ENCODE results near the gene CDC34. TPM values are rescaled to one million over a fixed set of nuclear protein-coding genes. Genes with fewer than 3 reads are reported as not detected.
A peak's percentile ranks its signal among the peaks of the same experiment; 100 is the strongest.

Gene CDC34
- total and polyA plus RNA-seq, 9 of the 15 experiments (the other 6 are each of a cell fraction or from before 2014, with no cell fraction given), result 0.80 to 203 (median 65.5) TPM

DNA sequence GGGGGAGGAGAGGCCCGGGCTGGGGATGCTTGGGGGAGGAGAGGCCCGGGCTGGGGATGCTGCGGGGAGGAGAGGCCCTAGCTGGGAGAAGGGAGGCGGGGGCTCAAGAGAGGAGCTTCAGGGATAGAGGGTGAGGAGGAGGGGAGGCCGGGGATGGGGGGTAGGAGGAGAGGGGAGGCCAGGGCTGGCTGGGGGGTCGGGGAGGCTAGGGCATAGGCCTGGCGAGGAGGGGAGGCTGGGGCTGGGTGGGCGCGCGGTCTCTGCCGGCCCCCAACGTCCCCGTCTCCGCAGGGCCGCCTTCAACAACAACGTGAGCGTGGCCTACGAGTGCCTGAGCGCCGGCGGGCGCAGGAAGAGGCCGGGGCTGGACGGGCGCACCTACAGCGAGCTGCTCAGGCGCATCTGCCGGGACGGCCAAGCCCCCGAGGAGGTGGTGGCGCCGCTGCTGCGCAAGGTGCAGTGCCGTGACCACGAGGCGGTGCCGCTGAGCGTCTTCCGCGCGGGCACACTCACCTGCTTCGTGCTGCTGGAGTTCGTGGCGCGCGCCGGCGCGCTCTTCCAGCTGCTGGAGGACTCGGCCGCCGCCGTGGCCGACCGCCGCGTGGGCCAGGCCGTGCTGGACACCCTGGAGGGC is 12.8 kb upstream of the CDC34 start:
- ChIA-PET POLR2A (no interaction called here), CTCF (ENCODE audit: low intra/inter-chr PET ratio) (no interaction called here)
- no TSS peak for BruUV-seq (replicated peaks)
- intact Hi-C loops (cut with micrococcal nuclease) (no loop called here), in situ Hi-C loops (cut with MboI) (no loop called here)
- Histone ChIP-seq H2AFZ (ENCODE audit: low read depth, low read length) (no peak overlapping the region), H3K4me2 (ENCODE audit: insufficient read depth, low read length) (no peak overlapping the region), H3K79me2 (ENCODE audit: control insufficient read depth, insufficient read depth, low read length) (peaks cover 3% of the 10 kb centered on the region; the same call in 1 of the 3 replicates), H3K27ac (ENCODE audit: extremely low read depth, low read depth, low read length) (no peak overlapping the region), H4K20me1 (replicated peaks; ENCODE audit: control insufficient read depth, insufficient read depth, low read length) (no peaks in the 10 kb centered on the region), H3K9ac (ENCODE audit: insufficient read depth in 1 of 2, low read depth in 2 of 2, low read length in 2 of 2) (no peak overlapping the region), H3K9me3 (replicated peaks; ENCODE audit: control insufficient read depth, insufficient read depth, low read depth, low read length) (peaks cover 4% of the 10 kb centered on the region; the same call in 1 of the 2 replicates), H3K36me3 (ENCODE audit: control insufficient read depth, insufficient read depth, low read length) (peaks cover 7% of the 10 kb centered on the region; the same call in 1 of the 3 replicates), H3K4me1 (replicated peaks in 1 of 2; ENCODE audit: control insufficient read depth in 2 of 2, insufficient read depth in 2 of 2, low read length in 2 of 2) (peaks cover 8 to 60% of the 10 kb centered on the region in 2 experiments; a peak in 4 of 5 replicates), H3K27me3 (ENCODE audit: control insufficient read depth in 2 of 2, insufficient read depth in 2 of 2, low read length in 2 of 2) (no peaks in the 10 kb centered on the region), H3K4me3 (no peak overlapping the region), H3K9me1 (ENCODE audit: control insufficient read depth, insufficient read depth, low read length) (no peaks in the 10 kb centered on the region)
- DNase-seq (ENCODE audit: extremely low read depth in 1 of 4, low spot score in 3 of 4) (no peak), FAIRE-seq (no peak), ATAC-seq (no peak)
- 93% methylated on average over 9 of the region's 58 CpGs for WGBS (ENCODE audit: insufficient coverage, low coverage, missing lambda C conversion rate)
- TF ChIP-seq NR1H2 (CRISPR knock-in tag; IDR thresholded peaks at IDR 0.05) (no peak), ZHX1 (conservative IDR thresholded peaks at IDR 0.05; ENCODE audit: low read length) (no peak), COPS2 (conservative IDR thresholded peaks at IDR 0.05) (no peak), ZNF561 (CRISPR knock-in tag; conservative IDR thresholded peaks at IDR 0.05) (no peak), ETS2 (tag; IDR thresholded peaks at IDR 0.05; ENCODE audit: borderline replicate concordance, poor library complexity, severe bottlenecking) (no peak), EWSR1 (IDR thresholded peaks at IDR 0.05; ENCODE audit: borderline replicate concordance, low read depth, partially characterized antibody) (no peak)
- TF ChIP-seq, protein P1, sequence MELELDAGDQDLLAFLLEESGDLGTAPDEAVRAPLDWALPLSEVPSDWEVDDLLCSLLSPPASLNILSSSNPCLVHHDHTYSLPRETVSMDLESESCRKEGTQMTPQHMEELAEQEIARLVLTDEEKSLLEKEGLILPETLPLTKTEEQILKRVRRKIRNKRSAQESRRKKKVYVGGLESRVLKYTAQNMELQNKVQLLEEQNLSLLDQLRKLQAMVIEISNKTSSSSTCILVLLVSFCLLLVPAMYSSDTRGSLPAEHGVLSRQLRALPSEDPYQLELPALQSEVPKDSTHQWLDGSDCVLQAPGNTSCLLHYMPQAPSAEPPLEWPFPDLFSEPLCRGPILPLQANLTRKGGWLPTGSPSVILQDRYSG (tag; conservative IDR thresholded peaks at IDR 0.05; ENCODE audit: low read depth), result no peak
- TF ChIP-seq, protein P2, sequence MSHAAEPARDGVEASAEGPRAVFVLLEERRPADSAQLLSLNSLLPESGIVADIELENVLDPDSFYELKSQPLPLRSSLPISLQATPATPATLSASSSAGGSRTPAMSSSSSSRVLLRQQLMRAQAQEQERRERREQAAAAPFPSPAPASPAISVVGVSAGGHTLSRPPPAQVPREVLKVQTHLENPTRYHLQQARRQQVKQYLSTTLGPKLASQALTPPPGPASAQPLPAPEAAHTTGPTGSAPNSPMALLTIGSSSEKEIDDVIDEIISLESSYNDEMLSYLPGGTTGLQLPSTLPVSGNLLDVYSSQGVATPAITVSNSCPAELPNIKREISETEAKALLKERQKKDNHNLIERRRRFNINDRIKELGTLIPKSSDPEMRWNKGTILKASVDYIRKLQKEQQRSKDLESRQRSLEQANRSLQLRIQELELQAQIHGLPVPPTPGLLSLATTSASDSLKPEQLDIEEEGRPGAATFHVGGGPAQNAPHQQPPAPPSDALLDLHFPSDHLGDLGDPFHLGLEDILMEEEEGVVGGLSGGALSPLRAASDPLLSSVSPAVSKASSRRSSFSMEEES (CRISPR knock-in tag; IDR thresholded peaks at IDR 0.05), result no peak
- TF ChIP-seq, protein P3, sequence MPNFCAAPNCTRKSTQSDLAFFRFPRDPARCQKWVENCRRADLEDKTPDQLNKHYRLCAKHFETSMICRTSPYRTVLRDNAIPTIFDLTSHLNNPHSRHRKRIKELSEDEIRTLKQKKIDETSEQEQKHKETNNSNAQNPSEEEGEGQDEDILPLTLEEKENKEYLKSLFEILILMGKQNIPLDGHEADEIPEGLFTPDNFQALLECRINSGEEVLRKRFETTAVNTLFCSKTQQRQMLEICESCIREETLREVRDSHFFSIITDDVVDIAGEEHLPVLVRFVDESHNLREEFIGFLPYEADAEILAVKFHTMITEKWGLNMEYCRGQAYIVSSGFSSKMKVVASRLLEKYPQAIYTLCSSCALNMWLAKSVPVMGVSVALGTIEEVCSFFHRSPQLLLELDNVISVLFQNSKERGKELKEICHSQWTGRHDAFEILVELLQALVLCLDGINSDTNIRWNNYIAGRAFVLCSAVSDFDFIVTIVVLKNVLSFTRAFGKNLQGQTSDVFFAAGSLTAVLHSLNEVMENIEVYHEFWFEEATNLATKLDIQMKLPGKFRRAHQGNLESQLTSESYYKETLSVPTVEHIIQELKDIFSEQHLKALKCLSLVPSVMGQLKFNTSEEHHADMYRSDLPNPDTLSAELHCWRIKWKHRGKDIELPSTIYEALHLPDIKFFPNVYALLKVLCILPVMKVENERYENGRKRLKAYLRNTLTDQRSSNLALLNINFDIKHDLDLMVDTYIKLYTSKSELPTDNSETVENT (CRISPR knock-in tag; IDR thresholded peaks at IDR 0.05), result 0 out of 2 replicates have a peak, but pooled peaks have one; percentile 52
- TF ChIP-seq, protein P4, sequence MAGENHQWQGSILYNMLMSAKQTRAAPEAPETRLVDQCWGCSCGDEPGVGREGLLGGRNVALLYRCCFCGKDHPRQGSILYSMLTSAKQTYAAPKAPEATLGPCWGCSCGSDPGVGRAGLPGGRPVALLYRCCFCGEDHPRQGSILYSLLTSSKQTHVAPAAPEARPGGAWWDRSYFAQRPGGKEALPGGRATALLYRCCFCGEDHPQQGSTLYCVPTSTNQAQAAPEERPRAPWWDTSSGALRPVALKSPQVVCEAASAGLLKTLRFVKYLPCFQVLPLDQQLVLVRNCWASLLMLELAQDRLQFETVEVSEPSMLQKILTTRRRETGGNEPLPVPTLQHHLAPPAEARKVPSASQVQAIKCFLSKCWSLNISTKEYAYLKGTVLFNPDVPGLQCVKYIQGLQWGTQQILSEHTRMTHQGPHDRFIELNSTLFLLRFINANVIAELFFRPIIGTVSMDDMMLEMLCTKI (IDR thresholded peaks at IDR 0.05; ENCODE audit: partially characterized antibody), result no peak

Measured in K562 (cell line).